Hepatocyte (in vitro differentiated cells): ENCODE results near the gene PAQR7.

Experiments used
- CTCF ChIP-seq: fragments of 200-600 bp; sonication (generic); IDR thresholded peaks from 2 replicates; pipeline ENCODE4 v1.5.1; 2016; ENCODE audit warnings: antibody characterized with exemption, mild to moderate bottlenecking; ENCODE audit not compliant: poor library complexity
- EZH2 ChIP-seq: fragments of 200-600 bp; sonication (generic); IDR thresholded peaks from 2 replicates; pipeline ENCODE4 v1.6.1; 2016; ENCODE audit warnings: antibody characterized with exemption, mild to moderate bottlenecking, borderline replicate concordance
- EZH2phosphoT487 ChIP-seq: fragments of 200-600 bp; sonication (generic); IDR thresholded peaks from one replicate; pipeline ENCODE4 v1.6.1; 2018; ENCODE audit warnings: antibody characterized with exemption, mild to moderate bottlenecking, low read depth, moderate library complexity; ENCODE audit not compliant: unreplicated experiment, severe bottlenecking

GRCh38 chr1:25918615-25919014 lies 43.1 kb upstream of the PAQR7 start:
- TF ChIP-seq CTCF = no peak
- no peak for TF ChIP-seq EZH2phosphoT487
- no peak for TF ChIP-seq EZH2
